Measurements from ENCODE around the gene HMGN4. TPM values are rescaled to one million over a fixed set of nuclear protein-coding genes. Genes with fewer than 3 reads are reported as not detected.
A peak's percentile ranks its signal among the peaks of the same experiment; 100 is the strongest.

Gene HMGN4
- total and polyA plus RNA-seq, 9 of the 15 experiments (the other 6 are each of a cell fraction or from before 2014, with no cell fraction given), result 35.4 to 134 (median 94.1) TPM

DNA sequence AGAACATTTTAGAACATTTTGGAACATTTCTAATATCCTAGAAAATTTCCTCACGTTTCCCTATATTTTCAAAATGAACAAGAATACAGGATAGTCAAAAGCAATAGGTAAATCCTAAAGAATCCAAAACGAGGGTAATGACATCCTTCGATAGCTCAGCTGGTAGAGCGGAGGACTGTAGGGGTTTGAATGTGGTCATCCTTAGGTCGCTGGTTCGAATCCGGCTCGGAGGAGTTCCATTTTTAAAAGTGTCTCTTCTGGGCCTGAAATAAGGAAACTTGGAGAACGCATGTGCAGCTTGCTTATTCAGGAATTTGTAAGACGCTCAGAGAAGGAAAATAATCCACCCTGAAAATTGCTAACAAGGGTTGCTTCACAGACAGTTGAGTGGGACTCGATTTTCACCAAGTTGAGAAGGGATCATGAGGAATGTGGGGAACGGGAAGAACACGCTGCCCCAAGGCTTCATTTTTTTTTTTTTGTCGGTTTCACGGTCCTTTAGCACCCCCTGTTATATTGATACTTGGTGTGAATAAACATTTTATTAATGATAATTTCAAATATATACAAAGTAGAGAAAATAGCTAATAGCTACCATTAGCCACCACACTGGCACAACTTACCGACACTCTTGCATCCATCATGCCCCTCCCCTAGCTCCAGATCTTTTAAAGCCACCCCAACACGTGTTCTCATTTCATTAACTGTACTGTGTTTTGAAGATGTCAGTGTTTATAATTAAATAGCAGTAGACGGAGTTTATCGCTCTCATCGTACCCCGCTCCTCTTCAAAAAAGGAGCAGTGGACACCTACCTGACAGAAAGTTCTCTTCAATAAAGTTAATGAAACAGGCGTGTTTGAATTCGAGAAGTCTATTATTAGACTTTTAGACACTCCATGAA, 56.8 kb downstream of the HMGN4 start (continued):
- TF ChIP-seq SAP30 (IDR thresholded peaks at IDR 0.05; ENCODE audit: borderline replicate concordance, insufficient read depth, low read depth, low read length, poor library complexity, severe bottlenecking) (no peak), ESRRA (IDR thresholded peaks at IDR 0.05; ENCODE audit: borderline replicate concordance, low read depth) (no peak), ZNF696 (CRISPR knock-in tag; conservative IDR thresholded peaks at IDR 0.05) (no peak), CXXC5 (CRISPR knock-in tag; IDR thresholded peaks at IDR 0.05) (peak; percentile 68; the same call in 1 of the 2 replicates), TGIF2 (CRISPR knock-in tag; IDR thresholded peaks at IDR 0.05) (no peak), NEUROD1 (IDR thresholded peaks at IDR 0.05; ENCODE audit: borderline replicate concordance, low read depth, low read length, partially characterized antibody) (peak; percentile 11), MIER1 (IDR thresholded peaks at IDR 0.05; ENCODE audit: low read depth) (no peak), ZC3H8 (IDR thresholded peaks at IDR 0.05) (no peak), KAT8 (IDR thresholded peaks at IDR 0.05; ENCODE audit: low read depth) (no peak), ZNF124 (CRISPR knock-in tag; IDR thresholded peaks at IDR 0.05) (no peak), MEIS2 (IDR thresholded peaks at IDR 0.05; ENCODE audit: partially characterized antibody) (no peak), ILF3 (IDR thresholded peaks at IDR 0.05; ENCODE audit: borderline replicate concordance) (peak; percentile 77; the same call in 1 of the 2 replicates), XRCC3 (IDR thresholded peaks at IDR 0.05) (no peak), RBM34 (IDR thresholded peaks at IDR 0.05; ENCODE audit: borderline replicate concordance, insufficient read depth, low read length) (no peak), ZNF436 (CRISPR knock-in tag; IDR thresholded peaks at IDR 0.05) (peak; percentile 54; the same call in 1 of the 2 replicates)
- TF ChIP-seq, protein P1, sequence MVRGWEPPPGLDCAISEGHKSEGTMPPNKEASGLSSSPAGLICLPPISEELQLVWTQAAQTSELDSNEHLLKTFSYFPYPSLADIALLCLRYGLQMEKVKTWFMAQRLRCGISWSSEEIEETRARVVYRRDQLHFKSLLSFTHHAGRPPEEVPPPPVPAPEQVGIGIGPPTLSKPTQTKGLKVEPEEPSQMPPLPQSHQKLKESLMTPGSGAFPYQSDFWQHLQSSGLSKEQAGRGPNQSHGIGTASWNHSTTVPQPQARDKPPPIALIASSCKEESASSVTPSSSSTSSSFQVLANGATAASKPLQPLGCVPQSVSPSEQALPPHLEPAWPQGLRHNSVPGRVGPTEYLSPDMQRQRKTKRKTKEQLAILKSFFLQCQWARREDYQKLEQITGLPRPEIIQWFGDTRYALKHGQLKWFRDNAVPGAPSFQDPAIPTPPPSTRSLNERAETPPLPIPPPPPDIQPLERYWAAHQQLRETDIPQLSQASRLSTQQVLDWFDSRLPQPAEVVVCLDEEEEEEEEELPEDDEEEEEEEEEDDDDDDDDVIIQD (CRISPR knock-in tag; IDR thresholded peaks at IDR 0.05), result no peak
- TF ChIP-seq, protein P2, sequence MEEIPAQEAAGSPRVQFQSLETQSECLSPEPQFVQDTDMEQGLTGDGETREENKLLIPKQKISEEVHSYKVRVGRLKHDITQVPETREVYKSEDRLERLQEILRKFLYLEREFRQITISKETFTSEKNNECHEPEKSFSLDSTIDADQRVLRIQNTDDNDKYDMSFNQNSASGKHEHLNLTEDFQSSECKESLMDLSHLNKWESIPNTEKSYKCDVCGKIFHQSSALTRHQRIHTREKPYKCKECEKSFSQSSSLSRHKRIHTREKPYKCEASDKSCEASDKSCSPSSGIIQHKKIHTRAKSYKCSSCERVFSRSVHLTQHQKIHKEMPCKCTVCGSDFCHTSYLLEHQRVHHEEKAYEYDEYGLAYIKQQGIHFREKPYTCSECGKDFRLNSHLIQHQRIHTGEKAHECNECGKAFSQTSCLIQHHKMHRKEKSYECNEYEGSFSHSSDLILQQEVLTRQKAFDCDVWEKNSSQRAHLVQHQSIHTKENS (CRISPR knock-in tag; IDR thresholded peaks at IDR 0.05), result no peak
- TF ChIP-seq, protein P3, sequence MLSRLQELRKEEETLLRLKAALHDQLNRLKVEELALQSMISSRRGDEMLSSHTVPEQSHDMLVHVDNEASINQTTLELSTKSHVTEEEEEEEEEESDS (CRISPR knock-in tag; IDR thresholded peaks at IDR 0.05), result no peak
- TF ChIP-seq, protein P4, sequence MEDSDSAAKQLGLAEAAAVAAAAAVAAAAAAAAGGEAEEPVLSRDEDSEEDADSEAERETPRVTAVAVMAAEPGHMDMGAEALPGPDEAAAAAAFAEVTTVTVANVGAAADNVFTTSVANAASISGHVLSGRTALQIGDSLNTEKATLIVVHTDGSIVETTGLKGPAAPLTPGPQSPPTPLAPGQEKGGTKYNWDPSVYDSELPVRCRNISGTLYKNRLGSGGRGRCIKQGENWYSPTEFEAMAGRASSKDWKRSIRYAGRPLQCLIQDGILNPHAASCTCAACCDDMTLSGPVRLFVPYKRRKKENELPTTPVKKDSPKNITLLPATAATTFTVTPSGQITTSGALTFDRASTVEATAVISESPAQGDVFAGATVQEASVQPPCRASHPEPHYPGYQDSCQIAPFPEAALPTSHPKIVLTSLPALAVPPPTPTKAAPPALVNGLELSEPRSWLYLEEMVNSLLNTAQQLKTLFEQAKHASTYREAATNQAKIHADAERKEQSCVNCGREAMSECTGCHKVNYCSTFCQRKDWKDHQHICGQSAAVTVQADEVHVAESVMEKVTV (CRISPR knock-in tag; IDR thresholded peaks at IDR 0.05), result 0 out of 2 replicates have a peak, but pooled peaks have one; percentile 14

Measured in K562 (cell line).